ENCODE measurements around the gene ZSCAN25.
"Not testable (repeated sequence)": the region's sequence is repeated elsewhere in the genome, so short reads cannot be mapped to it uniquely, and the experiment has no call there.

ZSCAN25 gene

GRCh38 chr7:99625961-99626360 is 9.2 kb downstream of the ZSCAN25 start:
- TF ChIP-seq, protein P1, sequence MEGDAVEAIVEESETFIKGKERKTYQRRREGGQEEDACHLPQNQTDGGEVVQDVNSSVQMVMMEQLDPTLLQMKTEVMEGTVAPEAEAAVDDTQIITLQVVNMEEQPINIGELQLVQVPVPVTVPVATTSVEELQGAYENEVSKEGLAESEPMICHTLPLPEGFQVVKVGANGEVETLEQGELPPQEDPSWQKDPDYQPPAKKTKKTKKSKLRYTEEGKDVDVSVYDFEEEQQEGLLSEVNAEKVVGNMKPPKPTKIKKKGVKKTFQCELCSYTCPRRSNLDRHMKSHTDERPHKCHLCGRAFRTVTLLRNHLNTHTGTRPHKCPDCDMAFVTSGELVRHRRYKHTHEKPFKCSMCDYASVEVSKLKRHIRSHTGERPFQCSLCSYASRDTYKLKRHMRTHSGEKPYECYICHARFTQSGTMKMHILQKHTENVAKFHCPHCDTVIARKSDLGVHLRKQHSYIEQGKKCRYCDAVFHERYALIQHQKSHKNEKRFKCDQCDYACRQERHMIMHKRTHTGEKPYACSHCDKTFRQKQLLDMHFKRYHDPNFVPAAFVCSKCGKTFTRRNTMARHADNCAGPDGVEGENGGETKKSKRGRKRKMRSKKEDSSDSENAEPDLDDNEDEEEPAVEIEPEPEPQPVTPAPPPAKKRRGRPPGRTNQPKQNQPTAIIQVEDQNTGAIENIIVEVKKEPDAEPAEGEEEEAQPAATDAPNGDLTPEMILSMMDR (conservative IDR thresholded peaks at IDR 0.05; ENCODE audit: low read length) = no peak
- DNase-seq (ENCODE audit: low read depth) = no peak
- H3K4me3 ChIP-seq (ENCODE audit: low read length) = no peak overlapping the region

DNA sequence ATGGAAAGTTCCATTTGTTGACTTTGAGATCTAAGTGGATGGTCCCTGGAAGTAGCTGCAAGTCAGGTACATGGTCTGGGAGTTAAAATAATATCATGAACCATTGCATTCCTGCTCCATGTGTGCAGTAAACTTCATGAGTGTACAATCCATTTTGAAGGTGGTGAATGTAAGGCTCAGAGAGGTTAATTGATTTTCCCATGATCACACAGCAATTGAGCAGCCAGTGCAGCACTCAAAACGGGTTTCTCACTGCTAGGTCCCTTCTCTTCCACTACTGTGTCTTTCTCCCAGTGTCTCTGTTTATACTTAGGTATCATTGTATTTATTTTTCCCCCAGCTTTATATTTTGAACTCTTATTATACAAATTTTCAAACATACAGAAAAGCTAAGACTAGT is 9.9 kb downstream of the ZSCAN25 start:
- no peak overlapping the region for H3K4me3 ChIP-seq (ENCODE audit: low read length)
- TF ChIP-seq, protein P1 (conservative IDR thresholded peaks at IDR 0.05; ENCODE audit: low read length) = no peak
- DNase-seq (ENCODE audit: low read depth) = no peak

DNA sequence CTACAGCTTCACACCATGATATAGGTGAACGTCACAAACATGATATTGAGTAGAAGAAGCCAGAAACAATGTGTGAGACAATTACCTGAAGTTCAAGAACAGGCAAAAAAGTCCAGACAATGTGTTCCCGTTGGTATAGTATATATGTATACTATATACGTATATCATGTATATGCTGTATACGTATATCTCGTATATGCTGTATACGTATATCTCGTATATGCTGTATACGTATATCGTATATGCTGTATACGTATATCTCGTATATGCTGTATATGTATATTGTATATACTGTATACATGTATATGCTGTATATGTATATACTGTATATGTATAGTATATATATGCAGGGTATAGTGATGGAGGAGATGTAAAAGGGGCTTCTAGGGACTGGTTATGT is 10.8 kb downstream of the ZSCAN25 start:
- DNase-seq (ENCODE audit: low read depth) = no peak
- TF ChIP-seq, protein P1 (conservative IDR thresholded peaks at IDR 0.05; ENCODE audit: low read length) = no peak
- H3K4me3 ChIP-seq (ENCODE audit: low read length) = no peak overlapping the region

DNA sequence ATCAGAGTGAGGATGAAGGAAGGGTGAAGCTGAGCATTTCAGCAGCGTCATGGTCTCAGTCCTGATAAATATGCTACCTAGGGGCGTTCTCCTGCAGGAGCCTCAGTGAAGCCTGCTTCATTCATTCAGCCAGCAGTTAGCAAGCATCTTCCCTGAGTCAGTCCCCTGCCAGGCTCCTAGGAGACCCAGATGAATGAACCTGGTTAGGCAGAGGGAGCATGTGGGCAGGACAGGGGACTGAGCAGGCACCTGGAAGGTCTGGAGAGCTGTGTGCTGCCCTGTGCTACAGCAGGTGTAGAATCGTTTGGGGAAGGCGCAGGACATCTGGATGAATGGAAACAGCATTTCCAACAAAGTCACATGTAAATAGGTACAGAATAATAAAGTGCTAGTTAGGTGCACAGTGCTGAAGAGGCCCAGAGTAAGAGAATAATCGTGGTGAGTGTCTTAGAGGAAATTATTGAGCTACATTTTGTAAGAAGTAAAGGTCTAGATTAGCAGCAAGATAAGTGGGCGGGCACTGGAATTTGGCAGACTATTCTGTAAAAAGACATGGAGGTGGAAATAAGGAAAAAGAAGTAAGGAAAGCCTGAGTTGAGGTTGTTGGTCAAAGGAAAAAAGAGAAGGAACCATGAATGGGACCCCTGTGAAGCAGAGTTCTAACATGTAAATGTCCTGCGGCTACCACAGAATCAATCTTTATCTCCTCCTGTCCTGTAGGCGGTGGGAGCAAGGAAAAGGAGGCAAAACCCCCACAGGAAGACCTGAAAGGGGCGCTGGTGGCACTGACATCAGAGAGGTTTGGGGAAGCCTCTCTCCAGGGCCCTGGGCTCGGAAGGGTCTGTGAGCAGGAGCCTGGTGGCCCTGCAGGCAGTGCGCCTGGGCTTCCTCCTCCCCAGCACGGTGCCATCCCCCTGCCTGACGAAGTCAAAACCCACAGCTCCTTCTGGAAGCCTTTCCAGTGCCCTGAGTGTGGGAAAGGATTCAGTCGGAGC is 12.0 kb downstream of the ZSCAN25 start:
- TF ChIP-seq, protein P1 (conservative IDR thresholded peaks at IDR 0.05; ENCODE audit: low read length) = no peak
- DNase-seq (ENCODE audit: low read depth) = no peak
- no peak overlapping the region for H3K4me3 ChIP-seq (ENCODE audit: low read length)

GRCh38 chr7:99629643-99630042 is 12.9 kb downstream of the ZSCAN25 start:
- no peak for DNase-seq (ENCODE audit: low read depth)
- no peak overlapping the region for H3K4me3 ChIP-seq (ENCODE audit: low read length)
- TF ChIP-seq, protein P1 (conservative IDR thresholded peaks at IDR 0.05; ENCODE audit: low read length) = no peak

GRCh38 chr7:99631295-99632109 is 14.8 kb downstream of the ZSCAN25 start:
- no peak for DNase-seq (ENCODE audit: low read depth)
- H3K4me3 ChIP-seq (ENCODE audit: low read length) = no peak overlapping the region
- TF ChIP-seq, protein P1 (conservative IDR thresholded peaks at IDR 0.05; ENCODE audit: low read length) = peak; percentile 22; the same call in 1 of the 2 replicates

GRCh38 chr7:99637414-99637813 is 20.7 kb downstream of the ZSCAN25 start:
- not testable (repeated sequence) for H3K4me3 ChIP-seq (ENCODE audit: low read length); DNase-seq (ENCODE audit: low read depth)
